Left kidney (tissue), 2 donors: ENCODE results near the gene PIP5K1C. TPM values are rescaled to one million over a fixed set of nuclear protein-coding genes. Genes with fewer than 3 reads are reported as not detected.
"Not testable (repeated sequence)": the region's sequence is repeated elsewhere in the genome, so short reads cannot be mapped to it uniquely, and the experiment has no call there.

Experiments
- DNase-seq: peaks from one replicate; pipeline ENCODE4 v3.0.0-alpha.2; 2013
- polyA plus RNA-seq: library from polyadenylated mRNA; unstranded; fragments of 120-200 nt; gene quantifications from one replicate; pipeline ENCODE4 v1.2.1, GENCODE V29; 2013; ENCODE audit not compliant: insufficient read length

Gene PIP5K1C
- polyA plus RNA-seq, 1 donor = 21.1 TPM

- DNase-seq = no peak
Measured at GRCh38 chr19:3590991-3591659, 109.1 kb downstream of the PIP5K1C start.

GRCh38 chr19:3589949-3590348 is 110.3 kb downstream of the PIP5K1C start:
- DNase-seq = no peak

- no peak for DNase-seq
Measured at GRCh38 chr19:3589439-3589838, 110.8 kb downstream of the PIP5K1C start.

GRCh38 chr19:3586707-3587346 is 113.4 kb downstream of the PIP5K1C start:
- no peak for DNase-seq

GRCh38 chr19:3586127-3586626 is 114.1 kb downstream of the PIP5K1C start:
- no peak for DNase-seq

GRCh38 chr19:3585301-3586126 is 114.8 kb downstream of the PIP5K1C start, which contains the start of gene GIPC3:
TSS of gene GIPC3 (plus strand) at chr19:3585478. CDS start at chr19:3585598, 120 bp downstream.
- DNase-seq = no peak

GRCh38 chr19:3584036-3584802 is 116.0 kb downstream of the PIP5K1C start:
- DNase-seq = not testable (repeated sequence)

GRCh38 chr19:3581792-3582191 is 118.5 kb downstream of the PIP5K1C start:
- not testable (repeated sequence) for DNase-seq

Other genes starting within 250 kb of the PIP5K1C start
- 446 TPM for gene SMIM24, start 219.9 kb downstream of the PIP5K1C start, polyA plus RNA-seq
- not detected for gene SMIM44, start 217.0 kb downstream of the PIP5K1C start, polyA plus RNA-seq
- gene DOHH, start 199.8 kb downstream of the PIP5K1C start, polyA plus RNA-seq = 5.2 TPM
- 46.7 TPM for gene FZR1, start 194.2 kb downstream of the PIP5K1C start, polyA plus RNA-seq
- 5.1 TPM for gene TEKTIP1, start 161.3 kb downstream of the PIP5K1C start, polyA plus RNA-seq
- gene MFSD12, start 142.9 kb downstream of the PIP5K1C start, polyA plus RNA-seq = 55.8 TPM
- 76.6 TPM for gene HMG20B, start 127.5 kb downstream of the PIP5K1C start, polyA plus RNA-seq
- gene GIPC3, start 115.0 kb downstream of the PIP5K1C start, polyA plus RNA-seq = 1.9 TPM
- 2.2 TPM for gene TBXA2R, start 93.6 kb downstream of the PIP5K1C start, polyA plus RNA-seq
- 23.2 TPM for gene CACTIN, start 73.7 kb downstream of the PIP5K1C start, polyA plus RNA-seq
- gene TJP3, start 7.9 kb upstream of the PIP5K1C start, polyA plus RNA-seq = 7.5 TPM
- 16.9 TPM for gene APBA3, start 61.2 kb upstream of the PIP5K1C start, polyA plus RNA-seq
- 22.6 TPM for gene MRPL54, start 62.2 kb upstream of the PIP5K1C start, polyA plus RNA-seq
- not detected for gene RAX2, start 71.8 kb upstream of the PIP5K1C start, polyA plus RNA-seq
- gene MATK, start 85.9 kb upstream of the PIP5K1C start, polyA plus RNA-seq = 0.96 TPM
- 2.4 TPM for gene ZFR2, start 168.6 kb upstream of the PIP5K1C start, polyA plus RNA-seq
- 0.18 TPM for gene ATCAY, start 180.2 kb upstream of the PIP5K1C start, polyA plus RNA-seq
- not detected for gene NMRK2, start 232.6 kb upstream of the PIP5K1C start, polyA plus RNA-seq